BE2C (cell line): ENCODE results near the gene OXCT2.
"Not testable (repeated sequence)": the region's sequence is repeated elsewhere in the genome, so short reads cannot be mapped to it uniquely, and the experiment has no call there.

Experiments used
- DNase-seq: peaks from one replicate; pipeline ENCODE4 v3.0.0-alpha.2; 2020
- H3K27me3 ChIP-seq: fragments of 250-450 bp; sonication (Bioruptor Pico); 2 replicates; pipeline ENCODE4 v1.5.1; 2020; ENCODE audit warnings: mild to moderate bottlenecking
- H3K36me3 ChIP-seq: fragments of 250-450 bp; sonication (Bioruptor Pico); 2 replicates; pipeline ENCODE4 v1.5.1; 2020; ENCODE audit warnings: mild to moderate bottlenecking
- H3K4me1 ChIP-seq: fragments of 250-450 bp; sonication (Bioruptor Pico); 2 replicates; pipeline ENCODE4 v1.5.1; 2020
- H3K4me3 ChIP-seq: 2 replicates; pipeline ENCODE4 v1.5.1; 2011; ENCODE audit warnings: low read depth, low read length
- H3K9me3 ChIP-seq: fragments of 250-450 bp; sonication (Bioruptor Pico); 2 replicates; pipeline ENCODE4 v1.5.1; 2020
- CTCF ChIP-seq: IDR thresholded peaks from 2 replicates; pipeline ENCODE4 v1.5.1; 2012; ENCODE audit warnings: mild to moderate bottlenecking, low read depth, low read length

OXCT2 gene

DNA sequence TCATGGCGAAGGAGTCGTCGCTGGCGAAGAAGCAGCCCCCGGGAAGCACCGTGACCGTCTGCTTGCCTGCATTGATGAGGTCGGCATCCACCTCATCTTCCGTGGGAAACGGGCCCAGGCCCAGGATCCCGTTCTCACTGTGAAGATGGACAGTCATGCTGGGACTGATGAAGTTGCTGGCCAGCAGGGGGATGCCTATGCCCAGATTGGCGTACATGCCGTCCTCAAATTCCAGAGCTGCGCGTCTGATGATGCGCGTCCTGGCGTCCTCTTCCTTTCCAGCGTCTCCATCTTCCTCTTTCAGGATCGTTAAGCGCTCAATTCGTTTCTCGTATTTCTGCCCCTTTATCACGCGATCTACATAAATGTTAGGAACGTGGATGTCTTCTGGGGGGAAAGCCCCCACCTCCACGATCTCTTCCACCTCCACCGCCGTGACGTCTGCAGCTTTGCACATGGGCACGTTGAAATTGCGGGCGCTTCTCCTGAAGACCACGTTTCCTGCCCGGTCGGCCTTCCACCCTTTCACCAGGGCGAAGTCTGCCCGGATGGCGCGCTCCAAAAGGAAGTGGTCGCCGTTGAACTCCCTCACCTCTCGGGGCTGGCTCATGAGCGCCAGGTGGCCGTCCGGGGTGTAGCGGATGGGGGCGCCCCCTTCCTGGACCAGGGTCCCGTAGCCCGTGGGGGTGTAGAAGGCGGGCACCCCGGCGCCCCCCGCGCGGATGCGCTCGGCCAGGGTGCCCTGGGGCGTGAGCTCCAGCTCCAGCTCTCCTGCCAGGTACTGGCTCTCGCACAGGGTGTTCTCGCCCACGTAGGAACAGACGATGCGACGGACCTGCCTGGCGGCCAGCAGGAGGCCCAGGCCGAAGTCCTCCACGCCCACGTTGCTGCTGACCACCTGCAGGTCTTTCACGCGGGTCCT, 787 bp downstream of the OXCT2 start:
- H3K27me3 ChIP-seq, H3K9me3 ChIP-seq, H3K36me3 ChIP-seq, DNase-seq, H3K4me1 ChIP-seq, H3K4me3 ChIP-seq: not testable (repeated sequence)

DNA sequence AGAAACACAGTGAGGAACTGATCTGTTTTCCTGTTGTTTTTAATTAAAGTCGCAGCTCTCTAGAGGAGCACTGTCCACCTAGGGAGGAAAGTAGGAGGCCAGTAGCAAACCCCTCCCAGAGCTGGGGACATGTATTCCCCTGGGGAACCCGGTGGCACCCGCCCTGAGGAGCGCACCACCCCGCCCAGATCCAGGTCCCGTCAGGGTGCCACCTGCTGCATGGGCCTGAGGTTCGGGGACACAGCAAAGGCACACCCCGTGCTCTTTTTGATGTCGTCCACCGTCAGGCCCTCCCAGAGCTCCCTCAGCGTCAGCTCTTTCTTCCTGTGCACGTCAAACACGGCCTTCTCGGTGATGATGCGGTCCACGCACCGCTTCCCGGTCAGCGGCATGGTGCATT, 1.6 kb downstream of the OXCT2 start:
- H3K4me1 ChIP-seq, H3K36me3 ChIP-seq, H3K27me3 ChIP-seq, H3K4me3 ChIP-seq, DNase-seq, H3K9me3 ChIP-seq: not testable (repeated sequence)

- not testable (repeated sequence) for DNase-seq, H3K27me3 ChIP-seq
These were observed 4.7 kb downstream of the OXCT2 start for GRCh38 chr1:39766466-39766865.

DNA sequence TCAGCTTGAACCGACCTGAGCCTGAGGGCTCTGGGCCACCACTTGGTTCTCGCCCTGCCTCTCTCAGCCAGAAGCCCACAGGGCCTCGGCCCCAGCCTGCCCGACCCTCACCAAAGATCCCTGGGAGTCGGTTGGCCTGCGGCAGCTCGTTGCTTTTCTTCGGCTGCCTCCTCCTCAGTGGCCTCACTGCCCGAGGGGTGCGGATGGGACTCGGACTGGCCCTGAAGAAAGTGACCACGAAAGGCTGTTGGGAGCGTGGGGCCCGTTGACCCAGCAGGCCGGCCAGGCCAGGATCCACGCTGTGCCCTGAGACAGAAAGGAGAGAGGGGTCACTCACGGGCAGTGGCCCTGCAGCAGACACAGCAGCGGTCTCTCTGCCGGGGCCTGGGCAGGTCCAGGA, 6.6 kb downstream of the OXCT2 start:
- not testable (repeated sequence) for DNase-seq, H3K9me3 ChIP-seq, H3K4me1 ChIP-seq, H3K36me3 ChIP-seq, H3K4me3 ChIP-seq, H3K27me3 ChIP-seq

More at GRCh38 chr1:39766466-39766865, 4.7 kb downstream of the OXCT2 start:
- H3K4me3 ChIP-seq, H3K36me3 ChIP-seq, H3K4me1 ChIP-seq, H3K9me3 ChIP-seq: not testable (repeated sequence)

- H3K9me3 ChIP-seq, H3K4me3 ChIP-seq, H3K36me3 ChIP-seq, DNase-seq, H3K4me1 ChIP-seq, H3K27me3 ChIP-seq: not testable (repeated sequence)
These were observed 7.4 kb downstream of the OXCT2 start for GRCh38 chr1:39763619-39764374.

- DNase-seq: no peak
- no peaks in the 10 kb centered on the region for H3K9me3 ChIP-seq
- TF ChIP-seq CTCF: no peak
- no peaks in the 10 kb centered on the region for H3K4me1 ChIP-seq
- H3K36me3 ChIP-seq: no peaks in the 10 kb centered on the region
- H3K27me3 ChIP-seq: no peaks in the 10 kb centered on the region
- H3K4me3 ChIP-seq: no peak overlapping the region
These were observed 8.3 kb downstream of the OXCT2 start for GRCh38 chr1:39762550-39763540.

DNA sequence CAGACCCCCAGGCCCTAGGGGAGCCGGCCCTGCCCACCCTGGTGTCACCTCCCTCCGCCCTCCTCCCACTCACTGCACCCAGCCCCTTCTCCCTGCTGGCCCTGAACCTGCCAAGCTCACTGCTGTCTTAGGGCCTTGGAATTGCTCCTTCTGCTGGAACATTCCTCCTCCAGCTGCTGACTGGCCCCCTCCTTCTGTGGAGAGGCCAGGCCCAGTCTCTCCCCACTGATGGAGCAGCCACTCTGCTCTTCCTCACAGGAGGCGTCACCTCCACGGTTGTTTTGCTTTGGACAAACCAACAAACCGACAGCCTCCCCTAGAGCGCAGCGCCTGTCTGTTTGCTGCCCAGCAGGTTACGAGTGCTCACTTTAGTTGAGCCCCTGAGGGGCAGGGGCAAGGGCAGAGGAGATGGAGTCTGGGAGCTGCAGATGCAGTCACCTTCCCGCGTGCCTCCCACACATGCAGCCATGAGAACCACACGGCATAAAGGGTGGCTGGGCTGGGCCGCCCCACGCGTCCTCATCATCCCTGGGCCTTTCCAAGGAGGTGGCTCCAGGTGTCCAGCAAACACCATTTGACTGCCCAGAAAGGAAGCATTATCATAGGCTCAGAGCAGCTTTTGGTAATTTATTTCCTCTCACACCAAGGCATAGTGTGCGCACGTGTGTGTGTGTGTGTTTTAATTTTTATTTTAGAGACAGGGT, 9.4 kb downstream of the OXCT2 start:
- Histone ChIP-seq H3K9me3 (no peaks in the 10 kb centered on the region), H3K4me1 (no peaks in the 10 kb centered on the region), H3K4me3 (no peak overlapping the region), H3K27me3 (no peaks in the 10 kb centered on the region), H3K36me3 (no peaks in the 10 kb centered on the region)
- TF ChIP-seq CTCF: no peak
- DNase-seq: no peak

DNA sequence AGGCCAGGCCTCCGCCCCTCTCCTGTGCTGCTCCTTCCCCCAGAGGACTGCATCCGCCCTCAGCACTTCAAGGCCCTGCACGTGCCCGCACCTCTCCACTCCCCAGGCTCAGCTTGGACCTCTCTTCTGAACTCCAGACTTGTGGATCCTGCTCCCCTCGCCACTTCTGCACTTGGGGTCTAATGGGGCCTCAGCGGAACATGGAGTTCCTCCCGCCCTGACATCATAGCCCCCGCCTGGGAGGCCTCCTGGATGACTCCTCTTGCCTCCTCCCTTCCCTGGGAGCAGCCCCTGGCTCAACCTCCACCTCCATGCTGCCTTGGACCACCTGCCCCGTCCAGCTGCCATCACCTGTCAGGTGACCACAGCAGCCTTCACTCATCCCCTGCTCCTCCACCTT, 10.1 kb downstream of the OXCT2 start:
- H3K27me3 ChIP-seq: no peaks in the 10 kb centered on the region
- DNase-seq: no peak
- no peak overlapping the region for H3K4me3 ChIP-seq
- TF ChIP-seq CTCF: no peak
- H3K36me3 ChIP-seq: no peaks in the 10 kb centered on the region
- H3K4me1 ChIP-seq: no peaks in the 10 kb centered on the region
- no peaks in the 10 kb centered on the region for H3K9me3 ChIP-seq
